ENCODE measurements around the gene GPR107.

GPR107 gene

GRCh38 chr9:130058887-130059286 is 5.2 kb downstream of the GPR107 start:
- H3K27ac ChIP-seq: no peak overlapping the region
- no peak for TF ChIP-seq ZFX (IDR thresholded peaks at IDR 0.05; ENCODE audit: borderline replicate concordance)
- TF ChIP-seq, protein P1, sequence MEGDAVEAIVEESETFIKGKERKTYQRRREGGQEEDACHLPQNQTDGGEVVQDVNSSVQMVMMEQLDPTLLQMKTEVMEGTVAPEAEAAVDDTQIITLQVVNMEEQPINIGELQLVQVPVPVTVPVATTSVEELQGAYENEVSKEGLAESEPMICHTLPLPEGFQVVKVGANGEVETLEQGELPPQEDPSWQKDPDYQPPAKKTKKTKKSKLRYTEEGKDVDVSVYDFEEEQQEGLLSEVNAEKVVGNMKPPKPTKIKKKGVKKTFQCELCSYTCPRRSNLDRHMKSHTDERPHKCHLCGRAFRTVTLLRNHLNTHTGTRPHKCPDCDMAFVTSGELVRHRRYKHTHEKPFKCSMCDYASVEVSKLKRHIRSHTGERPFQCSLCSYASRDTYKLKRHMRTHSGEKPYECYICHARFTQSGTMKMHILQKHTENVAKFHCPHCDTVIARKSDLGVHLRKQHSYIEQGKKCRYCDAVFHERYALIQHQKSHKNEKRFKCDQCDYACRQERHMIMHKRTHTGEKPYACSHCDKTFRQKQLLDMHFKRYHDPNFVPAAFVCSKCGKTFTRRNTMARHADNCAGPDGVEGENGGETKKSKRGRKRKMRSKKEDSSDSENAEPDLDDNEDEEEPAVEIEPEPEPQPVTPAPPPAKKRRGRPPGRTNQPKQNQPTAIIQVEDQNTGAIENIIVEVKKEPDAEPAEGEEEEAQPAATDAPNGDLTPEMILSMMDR (IDR thresholded peaks at IDR 0.05): no peak

- no peak for TF ChIP-seq ZFX (IDR thresholded peaks at IDR 0.05; ENCODE audit: borderline replicate concordance)
- TF ChIP-seq, protein P1 (IDR thresholded peaks at IDR 0.05): no peak
- no peak overlapping the region for H3K27ac ChIP-seq
Observed at GRCh38 chr9:130060296-130060695, 6.6 kb downstream of the GPR107 start.

- no peak overlapping the region for H3K27ac ChIP-seq
- no peak for TF ChIP-seq ZFX (IDR thresholded peaks at IDR 0.05; ENCODE audit: borderline replicate concordance)
- TF ChIP-seq, protein P1 (IDR thresholded peaks at IDR 0.05): no peak
Observed at GRCh38 chr9:130062750-130063149, 9.0 kb downstream of the GPR107 start.

GRCh38 chr9:130064621-130065020 is 10.9 kb downstream of the GPR107 start:
- H3K27ac ChIP-seq: no peak overlapping the region
- TF ChIP-seq, protein P1 (IDR thresholded peaks at IDR 0.05): no peak
- no peak for TF ChIP-seq ZFX (IDR thresholded peaks at IDR 0.05; ENCODE audit: borderline replicate concordance)

- H3K27ac ChIP-seq: no peak overlapping the region
Observed at GRCh38 chr9:130069048-130069447, 15.3 kb downstream of the GPR107 start.

GRCh38 chr9:130072515-130073235 is 19.0 kb downstream of the GPR107 start:
- H3K27ac ChIP-seq: peak overlapping the region; percentile 3; the same call in 1 of the 2 replicates
- TF ChIP-seq, protein P1 (IDR thresholded peaks at IDR 0.05): no peak
- TF ChIP-seq ZFX (IDR thresholded peaks at IDR 0.05; ENCODE audit: borderline replicate concordance): no peak

More at GRCh38 chr9:130069048-130069447, 15.3 kb downstream of the GPR107 start:
- TF ChIP-seq, protein P1 (IDR thresholded peaks at IDR 0.05): no peak
- TF ChIP-seq ZFX (IDR thresholded peaks at IDR 0.05; ENCODE audit: borderline replicate concordance): no peak

DNA sequence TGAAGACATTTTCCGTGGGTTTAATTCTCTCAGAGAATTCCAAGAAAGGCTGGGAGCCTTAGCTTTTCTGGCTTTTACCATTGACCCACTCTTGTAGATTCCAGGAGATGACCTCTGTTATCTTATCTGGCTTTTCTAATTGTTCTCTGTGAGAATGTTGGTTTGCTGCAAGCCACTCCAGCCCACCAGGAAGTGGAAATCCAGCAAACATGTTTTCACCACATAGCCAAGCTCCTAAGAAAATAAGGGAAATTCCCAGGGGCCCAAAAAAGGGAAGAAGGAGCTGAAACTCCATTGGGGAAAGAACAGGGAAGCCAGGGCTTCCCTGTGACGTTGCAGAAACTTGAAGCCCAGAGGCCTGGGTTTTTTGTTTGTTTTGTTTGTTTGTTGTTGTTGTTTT is 19.7 kb downstream of the GPR107 start:
- TF ChIP-seq, protein P1 (IDR thresholded peaks at IDR 0.05): no peak
- no peak for TF ChIP-seq ZFX (IDR thresholded peaks at IDR 0.05; ENCODE audit: borderline replicate concordance)
- H3K27ac ChIP-seq: peak overlapping the region; percentile 3; the same call in 1 of the 2 replicates
